Ovary (tissue), 3 donors: ENCODE data around the gene DMRTB1.

Experiments
- POLR2A ChIP-seq: fragments of 450-650 bp; IDR thresholded peaks from one replicate; pipeline ENCODE4 v1.6.1; 2017; ENCODE audit warnings: antibody characterized with exemption, mild to moderate bottlenecking, moderate library complexity
- TF ChIP-seq, protein P1 (sequence below), 3 donors: fragments of 450-650 bp in 2 of 3; fragments of 200-600 bp in 1 of 3; IDR thresholded peaks; one replicate each; pipeline versions ENCODE4 v1.5.1 to v1.8.0; 2016 to 2022; ENCODE audit warnings: antibody characterized with exemption in 3 of 3, mild to moderate bottlenecking in 1 of 3
- donor health status: DM: no; HTN: no; CAD: no.

DNA sequence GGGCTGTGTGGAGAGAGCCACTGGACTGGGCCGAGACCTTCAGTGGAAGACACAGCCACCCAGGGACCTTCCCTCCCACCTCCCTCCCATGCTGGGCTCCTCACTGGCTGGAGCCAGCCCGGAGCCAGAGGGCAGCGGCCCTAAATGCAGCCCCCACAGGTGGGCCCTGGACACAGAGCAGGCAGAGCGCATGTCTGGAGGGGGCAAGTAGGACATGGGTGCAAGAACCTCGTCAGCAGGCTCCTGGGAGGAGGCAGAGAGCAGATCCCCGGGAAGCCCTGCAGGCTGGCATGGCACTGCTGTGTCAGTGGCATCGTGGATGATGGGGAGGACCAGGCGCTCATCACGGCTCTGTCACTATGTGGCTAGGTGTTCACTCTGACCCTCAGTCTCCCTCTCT lies 45.7 kb downstream of the DMRTB1 start:
- TF ChIP-seq, protein P1, sequence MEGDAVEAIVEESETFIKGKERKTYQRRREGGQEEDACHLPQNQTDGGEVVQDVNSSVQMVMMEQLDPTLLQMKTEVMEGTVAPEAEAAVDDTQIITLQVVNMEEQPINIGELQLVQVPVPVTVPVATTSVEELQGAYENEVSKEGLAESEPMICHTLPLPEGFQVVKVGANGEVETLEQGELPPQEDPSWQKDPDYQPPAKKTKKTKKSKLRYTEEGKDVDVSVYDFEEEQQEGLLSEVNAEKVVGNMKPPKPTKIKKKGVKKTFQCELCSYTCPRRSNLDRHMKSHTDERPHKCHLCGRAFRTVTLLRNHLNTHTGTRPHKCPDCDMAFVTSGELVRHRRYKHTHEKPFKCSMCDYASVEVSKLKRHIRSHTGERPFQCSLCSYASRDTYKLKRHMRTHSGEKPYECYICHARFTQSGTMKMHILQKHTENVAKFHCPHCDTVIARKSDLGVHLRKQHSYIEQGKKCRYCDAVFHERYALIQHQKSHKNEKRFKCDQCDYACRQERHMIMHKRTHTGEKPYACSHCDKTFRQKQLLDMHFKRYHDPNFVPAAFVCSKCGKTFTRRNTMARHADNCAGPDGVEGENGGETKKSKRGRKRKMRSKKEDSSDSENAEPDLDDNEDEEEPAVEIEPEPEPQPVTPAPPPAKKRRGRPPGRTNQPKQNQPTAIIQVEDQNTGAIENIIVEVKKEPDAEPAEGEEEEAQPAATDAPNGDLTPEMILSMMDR (IDR thresholded peaks at IDR 0.05), result no peak
- no peak for TF ChIP-seq POLR2A
